Measurements from ENCODE around the gene POMGNT2. TPM values are rescaled to one million over a fixed set of nuclear protein-coding genes. Genes with fewer than 3 reads are reported as not detected.

Gene POMGNT2
- total RNA-seq, result 13.0 TPM

- peaks cover 11 to 13% (median 13%) of the 10 kb centered on the region in 3 donors for H3K4me1 ChIP-seq (ENCODE audit: control insufficient read depth in 3 of 3, insufficient read depth in 3 of 3, low read length in 3 of 3)
- peak within 1 kb of the TSS; percentile 63 to 83 (median 78) for H3K9ac ChIP-seq (ENCODE audit: low read depth in 1 of 3, low read length in 3 of 3)
- H3K36me3 ChIP-seq (ENCODE audit: control insufficient read depth in 3 of 3, insufficient read depth in 3 of 3, low read length in 3 of 3), result no peaks in the 10 kb centered on the region
- no peak within 1 kb of the TSS for H3K27ac ChIP-seq (ENCODE audit: low read depth, low read length)
- no peaks in the 10 kb centered on the region for H3K27me3 ChIP-seq (ENCODE audit: control insufficient read depth in 3 of 3, insufficient read depth in 3 of 3, low read length in 3 of 3)
- peak within 1 kb of the TSS; percentile 78 to 82 (median 79) for H3K4me3 ChIP-seq (ENCODE audit: low read length in 3 of 3)
- H3K9me3 ChIP-seq (ENCODE audit: control insufficient read depth in 3 of 3, low read length in 3 of 3), result no peaks in the 10 kb centered on the region
Measured at GRCh38 chr3:43105596-43106292, at the start of gene POMGNT2. TSS of gene POMGNT2 (minus strand) at chr3:43106079. CDS start at chr3:43081431, 24,648 bp downstream.

GRCh38 chr3:43154980-43155379 is 49.1 kb upstream of the POMGNT2 start:
- Histone ChIP-seq H3K36me3 (ENCODE audit: control insufficient read depth in 3 of 3, insufficient read depth in 3 of 3, low read length in 3 of 3) (no peaks in the 10 kb centered on the region), H3K9ac (ENCODE audit: low read depth in 1 of 3, low read length in 3 of 3) (no peak overlapping the region), H3K27me3 (ENCODE audit: control insufficient read depth in 3 of 3, insufficient read depth in 3 of 3, low read length in 3 of 3) (peaks cover 0 to 2% (median 0%) of the 10 kb centered on the region in 3 donors), H3K4me1 (ENCODE audit: control insufficient read depth in 3 of 3, insufficient read depth in 3 of 3, low read length in 3 of 3) (peaks cover 10 to 19% (median 16%) of the 10 kb centered on the region in 3 donors), H3K27ac (ENCODE audit: low read depth, low read length) (no peak overlapping the region), H3K9me3 (ENCODE audit: control insufficient read depth in 3 of 3, low read length in 3 of 3) (no peaks in the 10 kb centered on the region), H3K4me3 (ENCODE audit: low read length in 3 of 3) (no peak overlapping the region)

GRCh38 chr3:43153216-43154083 is 47.6 kb upstream of the POMGNT2 start:
- Histone ChIP-seq H3K9ac (ENCODE audit: low read depth in 1 of 3, low read length in 3 of 3) (no peak overlapping the region), H3K36me3 (ENCODE audit: control insufficient read depth in 3 of 3, insufficient read depth in 3 of 3, low read length in 3 of 3) (no peaks in the 10 kb centered on the region), H3K9me3 (ENCODE audit: control insufficient read depth in 3 of 3, low read length in 3 of 3) (no peaks in the 10 kb centered on the region), H3K4me1 (ENCODE audit: control insufficient read depth in 3 of 3, insufficient read depth in 3 of 3, low read length in 3 of 3) (peaks cover 10 to 19% (median 16%) of the 10 kb centered on the region in 3 donors), H3K27me3 (ENCODE audit: control insufficient read depth in 3 of 3, insufficient read depth in 3 of 3, low read length in 3 of 3) (peaks cover 0 to 2% (median 0%) of the 10 kb centered on the region in 3 donors), H3K27ac (ENCODE audit: low read depth, low read length) (no peak overlapping the region), H3K4me3 (ENCODE audit: low read length in 3 of 3) (no peak overlapping the region)

GRCh38 chr3:43152649-43153048 is 46.8 kb upstream of the POMGNT2 start:
- Histone ChIP-seq H3K9me3 (ENCODE audit: control insufficient read depth in 3 of 3, low read length in 3 of 3) (no peaks in the 10 kb centered on the region), H3K9ac (ENCODE audit: low read depth in 1 of 3, low read length in 3 of 3) (no peak overlapping the region), H3K4me1 (ENCODE audit: control insufficient read depth in 3 of 3, insufficient read depth in 3 of 3, low read length in 3 of 3) (peaks cover 10 to 19% (median 16%) of the 10 kb centered on the region in 3 donors), H3K27ac (ENCODE audit: low read depth, low read length) (no peak overlapping the region), H3K27me3 (ENCODE audit: control insufficient read depth in 3 of 3, insufficient read depth in 3 of 3, low read length in 3 of 3) (no peaks in the 10 kb centered on the region), H3K36me3 (ENCODE audit: control insufficient read depth in 3 of 3, insufficient read depth in 3 of 3, low read length in 3 of 3) (no peaks in the 10 kb centered on the region), H3K4me3 (ENCODE audit: low read length in 3 of 3) (peak overlapping the region in 1 of 3 donors; percentile 18)

- Histone ChIP-seq H3K36me3 (ENCODE audit: control insufficient read depth in 3 of 3, insufficient read depth in 3 of 3, low read length in 3 of 3) (no peaks in the 10 kb centered on the region), H3K27ac (ENCODE audit: low read depth, low read length) (no peak overlapping the region), H3K9me3 (ENCODE audit: control insufficient read depth in 3 of 3, low read length in 3 of 3) (no peaks in the 10 kb centered on the region), H3K27me3 (ENCODE audit: control insufficient read depth in 3 of 3, insufficient read depth in 3 of 3, low read length in 3 of 3) (no peaks in the 10 kb centered on the region), H3K4me1 (ENCODE audit: control insufficient read depth in 3 of 3, insufficient read depth in 3 of 3, low read length in 3 of 3) (peaks cover 4 to 6% (median 4%) of the 10 kb centered on the region in 3 donors), H3K4me3 (ENCODE audit: low read length in 3 of 3) (no peak overlapping the region), H3K9ac (ENCODE audit: low read depth in 1 of 3, low read length in 3 of 3) (no peak overlapping the region)
Measured at GRCh38 chr3:43148033-43148432, 42.2 kb upstream of the POMGNT2 start.

- H3K4me1 ChIP-seq (ENCODE audit: control insufficient read depth in 3 of 3, insufficient read depth in 3 of 3, low read length in 3 of 3), result no peaks in the 10 kb centered on the region
Measured at GRCh38 chr3:43146599-43146998, 40.7 kb upstream of the POMGNT2 start.

GRCh38 chr3:43144761-43145490 is 39.0 kb upstream of the POMGNT2 start:
- no peaks in the 10 kb centered on the region for H3K27me3 ChIP-seq (ENCODE audit: control insufficient read depth in 3 of 3, insufficient read depth in 3 of 3, low read length in 3 of 3)
- H3K27ac ChIP-seq (ENCODE audit: low read depth, low read length), result no peak overlapping the region
- H3K36me3 ChIP-seq (ENCODE audit: control insufficient read depth in 3 of 3, insufficient read depth in 3 of 3, low read length in 3 of 3), result no peaks in the 10 kb centered on the region
- no peak overlapping the region for H3K9ac ChIP-seq (ENCODE audit: low read depth in 1 of 3, low read length in 3 of 3)
- H3K4me1 ChIP-seq (ENCODE audit: control insufficient read depth in 3 of 3, insufficient read depth in 3 of 3, low read length in 3 of 3), result no peaks in the 10 kb centered on the region
- H3K9me3 ChIP-seq (ENCODE audit: control insufficient read depth in 3 of 3, low read length in 3 of 3), result no peaks in the 10 kb centered on the region
- no peak overlapping the region for H3K4me3 ChIP-seq (ENCODE audit: low read length in 3 of 3)

More at GRCh38 chr3:43146599-43146998, 40.7 kb upstream of the POMGNT2 start:
- H3K36me3 ChIP-seq (ENCODE audit: control insufficient read depth in 3 of 3, insufficient read depth in 3 of 3, low read length in 3 of 3), result no peaks in the 10 kb centered on the region
- H3K27me3 ChIP-seq (ENCODE audit: control insufficient read depth in 3 of 3, insufficient read depth in 3 of 3, low read length in 3 of 3), result no peaks in the 10 kb centered on the region
- no peaks in the 10 kb centered on the region for H3K9me3 ChIP-seq (ENCODE audit: control insufficient read depth in 3 of 3, low read length in 3 of 3)
- no peak overlapping the region for H3K27ac ChIP-seq (ENCODE audit: low read depth, low read length)
- no peak overlapping the region for H3K9ac ChIP-seq (ENCODE audit: low read depth in 1 of 3, low read length in 3 of 3)
- H3K4me3 ChIP-seq (ENCODE audit: low read length in 3 of 3), result no peak overlapping the region

- Histone ChIP-seq H3K27me3 (ENCODE audit: control insufficient read depth in 3 of 3, insufficient read depth in 3 of 3, low read length in 3 of 3) (no peaks in the 10 kb centered on the region), H3K9me3 (ENCODE audit: control insufficient read depth in 3 of 3, low read length in 3 of 3) (no peaks in the 10 kb centered on the region), H3K4me3 (ENCODE audit: low read length in 3 of 3) (no peak overlapping the region), H3K36me3 (ENCODE audit: control insufficient read depth in 3 of 3, insufficient read depth in 3 of 3, low read length in 3 of 3) (no peaks in the 10 kb centered on the region), H3K9ac (ENCODE audit: low read depth in 1 of 3, low read length in 3 of 3) (no peak overlapping the region), H3K27ac (ENCODE audit: low read depth, low read length) (no peak overlapping the region), H3K4me1 (ENCODE audit: control insufficient read depth in 3 of 3, insufficient read depth in 3 of 3, low read length in 3 of 3) (no peaks in the 10 kb centered on the region)
Measured at GRCh38 chr3:43142472-43142871, 36.6 kb upstream of the POMGNT2 start.

GRCh38 chr3:43138488-43139231 is 32.8 kb upstream of the POMGNT2 start:
- no peak overlapping the region for H3K27ac ChIP-seq (ENCODE audit: low read depth, low read length)
- no peaks in the 10 kb centered on the region for H3K4me1 ChIP-seq (ENCODE audit: control insufficient read depth in 3 of 3, insufficient read depth in 3 of 3, low read length in 3 of 3)
- no peaks in the 10 kb centered on the region for H3K9me3 ChIP-seq (ENCODE audit: control insufficient read depth in 3 of 3, low read length in 3 of 3)
- no peaks in the 10 kb centered on the region for H3K27me3 ChIP-seq (ENCODE audit: control insufficient read depth in 3 of 3, insufficient read depth in 3 of 3, low read length in 3 of 3)
- H3K9ac ChIP-seq (ENCODE audit: low read depth in 1 of 3, low read length in 3 of 3), result no peak overlapping the region
- no peak overlapping the region for H3K4me3 ChIP-seq (ENCODE audit: low read length in 3 of 3)
- H3K36me3 ChIP-seq (ENCODE audit: control insufficient read depth in 3 of 3, insufficient read depth in 3 of 3, low read length in 3 of 3), result no peaks in the 10 kb centered on the region
